GM21526 (cell line): ENCODE measurements around the gene AHRR.
"Not testable (repeated sequence)": the region's sequence is repeated elsewhere in the genome, so short reads cannot be mapped to it uniquely, and the experiment has no call there.

Experiments used
- ATAC-seq: cut with Tn5 transposase; IDR thresholded peaks from one replicate; pipeline ENCODE4 v1.9.1; 2021; ENCODE audit warnings: moderate library complexity; ENCODE audit not compliant: unreplicated experiment, low FRiP score

The AHRR gene

GRCh38 chr5:390623-391491 lies 69.3 kb downstream of the AHRR start:
- no peak for ATAC-seq

GRCh38 chr5:392431-392988 lies 71.0 kb downstream of the AHRR start:
- ATAC-seq: no peak

GRCh38 chr5:393846-394275 lies 72.3 kb downstream of the AHRR start:
- ATAC-seq: no peak

- no peak for ATAC-seq
These were observed 73.2 kb downstream of the AHRR start for GRCh38 chr5:394671-395155.

- ATAC-seq: no peak
These were observed 73.8 kb downstream of the AHRR start for GRCh38 chr5:395156-395920.

GRCh38 chr5:395921-396530 lies 74.5 kb downstream of the AHRR start:
- no peak for ATAC-seq

GRCh38 chr5:396531-396961 lies 75.0 kb downstream of the AHRR start:
- no peak for ATAC-seq

GRCh38 chr5:398141-398474 lies 76.6 kb downstream of the AHRR start:
- ATAC-seq: not testable (repeated sequence)

GRCh38 chr5:398475-399295 lies 77.2 kb downstream of the AHRR start:
- ATAC-seq: no peak

GRCh38 chr5:399296-400281 lies 78.1 kb downstream of the AHRR start:
- ATAC-seq: peak; percentile 60

GRCh38 chr5:400282-401145 lies 79.0 kb downstream of the AHRR start:
- no peak for ATAC-seq

GRCh38 chr5:401146-402034 lies 79.9 kb downstream of the AHRR start:
- no peak for ATAC-seq

GRCh38 chr5:402219-402614 lies 80.7 kb downstream of the AHRR start:
- ATAC-seq: not testable (repeated sequence)

- ATAC-seq: peak; percentile 44
These were observed 81.3 kb downstream of the AHRR start for GRCh38 chr5:402615-403359.

- no peak for ATAC-seq
These were observed 82.5 kb downstream of the AHRR start for GRCh38 chr5:403995-404394.

- no peak for ATAC-seq
These were observed 83.2 kb downstream of the AHRR start for GRCh38 chr5:404666-405241.
